ENCODE results near the gene CYCS. TPM values are rescaled to one million over a fixed set of nuclear protein-coding genes. Genes with fewer than 3 reads are reported as not detected.
A peak's percentile ranks its signal among the peaks of the same experiment; 100 is the strongest.
"Not testable (repeated sequence)": the region's sequence is repeated elsewhere in the genome, so short reads cannot be mapped to it uniquely, and the experiment has no call there.

The CYCS gene
- total and polyA plus RNA-seq, 8 donors, result 13.0 to 31.9 (median 26.3) TPM

DNA sequence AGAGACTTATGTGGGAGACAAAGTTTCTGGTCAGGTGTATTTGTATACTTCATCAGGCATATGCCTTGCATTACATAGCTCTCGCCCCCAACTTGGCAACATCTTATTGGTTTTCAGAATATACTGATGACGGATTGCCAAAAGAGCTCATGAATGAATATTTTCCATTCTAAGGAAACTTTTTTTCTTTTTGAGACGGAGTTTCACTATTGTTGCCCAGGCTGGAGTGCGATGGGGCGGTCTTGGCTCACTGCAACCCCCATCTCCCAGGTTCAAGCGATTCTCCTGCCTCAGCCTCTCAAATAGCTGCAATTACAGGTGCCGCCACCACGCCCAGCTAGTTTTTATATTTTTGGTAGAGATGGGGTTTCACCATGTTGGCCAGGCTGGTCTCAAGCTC is 6.0 kb downstream of the CYCS start:
- intact Hi-C loops (cut with DNase I), result no loop called here
- H3K27ac ChIP-seq, result no peak overlapping the region
- peaks cover 0 to 11% (median 6%) of the 10 kb centered on the region in 3 donors for H3K36me3 ChIP-seq
- no peak for ATAC-seq
- no peaks in the 10 kb centered on the region for H3K4me1 ChIP-seq
- H3K4me3 ChIP-seq, result no peak overlapping the region
- no peak for DNase-seq
- FAIRE-seq, result no peak
- TF ChIP-seq, protein P1, sequence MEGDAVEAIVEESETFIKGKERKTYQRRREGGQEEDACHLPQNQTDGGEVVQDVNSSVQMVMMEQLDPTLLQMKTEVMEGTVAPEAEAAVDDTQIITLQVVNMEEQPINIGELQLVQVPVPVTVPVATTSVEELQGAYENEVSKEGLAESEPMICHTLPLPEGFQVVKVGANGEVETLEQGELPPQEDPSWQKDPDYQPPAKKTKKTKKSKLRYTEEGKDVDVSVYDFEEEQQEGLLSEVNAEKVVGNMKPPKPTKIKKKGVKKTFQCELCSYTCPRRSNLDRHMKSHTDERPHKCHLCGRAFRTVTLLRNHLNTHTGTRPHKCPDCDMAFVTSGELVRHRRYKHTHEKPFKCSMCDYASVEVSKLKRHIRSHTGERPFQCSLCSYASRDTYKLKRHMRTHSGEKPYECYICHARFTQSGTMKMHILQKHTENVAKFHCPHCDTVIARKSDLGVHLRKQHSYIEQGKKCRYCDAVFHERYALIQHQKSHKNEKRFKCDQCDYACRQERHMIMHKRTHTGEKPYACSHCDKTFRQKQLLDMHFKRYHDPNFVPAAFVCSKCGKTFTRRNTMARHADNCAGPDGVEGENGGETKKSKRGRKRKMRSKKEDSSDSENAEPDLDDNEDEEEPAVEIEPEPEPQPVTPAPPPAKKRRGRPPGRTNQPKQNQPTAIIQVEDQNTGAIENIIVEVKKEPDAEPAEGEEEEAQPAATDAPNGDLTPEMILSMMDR (IDR thresholded peaks at IDR 0.05), result no peak
- 91 to 98% methylated on average over 8 of the region's 8 CpGs for WGBS, 2 donors
- H3K27me3 ChIP-seq, result no peaks in the 10 kb centered on the region
- no peaks in the 10 kb centered on the region for H3K9me3 ChIP-seq

DNA sequence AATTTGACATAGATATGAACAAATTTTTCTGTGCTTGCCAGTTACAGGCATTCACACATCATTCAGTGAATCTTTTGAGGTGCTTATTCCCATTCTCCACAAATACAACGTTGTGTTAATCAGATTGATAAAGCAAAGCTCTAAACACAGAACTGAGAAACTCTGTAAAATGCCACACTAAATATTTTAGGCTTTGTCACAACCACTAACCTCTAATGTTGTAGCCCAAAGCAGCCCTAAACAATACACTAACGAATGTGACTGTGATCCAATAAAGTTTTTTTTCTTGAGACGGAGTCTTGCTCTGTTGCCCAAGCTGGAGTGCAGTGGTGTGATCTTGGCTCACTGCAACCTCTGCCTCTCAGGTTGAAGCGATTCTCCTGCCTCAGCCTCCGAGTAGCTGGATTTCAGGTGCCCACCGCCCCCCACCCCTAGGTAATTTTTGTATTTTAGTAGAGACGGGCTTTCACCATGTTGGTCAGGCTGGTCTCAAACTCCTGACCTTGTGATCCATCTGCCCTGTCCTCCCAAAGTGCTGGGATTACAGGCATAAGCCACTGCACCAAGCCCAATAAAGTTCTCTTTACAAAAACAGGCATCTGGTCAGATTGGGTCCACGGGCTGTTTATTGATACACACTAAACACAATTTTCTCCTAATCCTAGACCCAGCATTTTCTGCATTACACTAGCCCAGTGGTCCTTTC is 6.9 kb downstream of the CYCS start:
- Histone ChIP-seq H3K36me3 (peaks cover 0 to 11% (median 6%) of the 10 kb centered on the region in 3 donors), H3K4me3 (no peak overlapping the region), H3K9me3 (no peaks in the 10 kb centered on the region), H3K27ac (no peak overlapping the region), H3K27me3 (no peaks in the 10 kb centered on the region), H3K4me1 (no peaks in the 10 kb centered on the region)
- intact Hi-C loops (cut with DNase I), result no loop called here
- ATAC-seq (no peak), FAIRE-seq (no peak), DNase-seq (no peak)
- 82 to 83% methylated on average over 8 of the region's 8 CpGs for WGBS, 2 donors
- TF ChIP-seq, protein P1 (IDR thresholded peaks at IDR 0.05), result no peak

DNA sequence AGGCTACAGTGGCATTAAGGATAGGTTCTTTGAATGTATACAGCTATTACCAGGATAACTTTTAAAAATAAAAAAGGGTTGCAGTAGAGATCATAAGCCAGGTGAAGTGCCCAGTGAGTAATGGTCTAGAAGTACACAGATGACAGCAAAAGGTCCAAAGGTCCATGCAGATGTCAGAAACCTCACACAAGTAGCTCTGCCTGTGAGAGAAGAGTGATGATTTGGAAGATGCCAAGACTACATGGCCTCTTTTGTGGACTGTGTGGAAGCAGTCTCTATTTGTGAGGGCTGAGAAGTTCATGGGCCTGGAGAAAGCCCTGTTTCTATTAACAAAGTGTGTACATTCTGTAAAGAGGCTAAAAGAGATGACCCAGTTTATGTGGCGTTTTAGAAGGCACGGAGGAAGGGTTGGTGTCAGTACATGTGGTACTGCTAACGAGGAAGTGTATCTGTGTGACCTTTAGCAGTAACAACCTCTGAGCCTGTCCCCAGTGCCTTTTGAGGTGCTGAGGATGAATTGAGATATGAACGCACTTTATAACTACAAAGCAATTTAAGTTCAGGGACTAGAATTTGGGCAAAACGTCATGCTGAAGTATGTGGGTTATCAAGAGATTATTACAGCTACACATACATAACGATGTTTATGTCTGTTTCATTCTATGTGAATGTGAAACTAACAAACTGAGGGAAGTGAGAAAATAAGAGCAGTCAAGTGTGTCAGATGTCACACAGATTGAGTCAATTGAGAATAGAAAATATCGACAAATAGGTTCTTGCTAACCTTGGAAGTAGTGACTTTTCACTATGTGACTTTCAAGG is 7.6 kb downstream of the CYCS start:
- H3K36me3 ChIP-seq, result peaks cover 0 to 9% (median 6%) of the 10 kb centered on the region in 3 donors
- no peak overlapping the region for H3K27ac ChIP-seq
- WGBS, 2 donors, result 59 to 69% methylated on average over 7 of the region's 7 CpGs
- ATAC-seq, result peak in 2 of 4 donors; percentile 8 to 21
- FAIRE-seq, result no peak
- TF ChIP-seq, protein P1 (IDR thresholded peaks at IDR 0.05), result no peak
- H3K9me3 ChIP-seq, result no peaks in the 10 kb centered on the region
- no peak overlapping the region for H3K4me3 ChIP-seq
- intact Hi-C loops (cut with DNase I), result no loop called here
- no peaks in the 10 kb centered on the region for H3K4me1 ChIP-seq
- no peak for DNase-seq
- H3K27me3 ChIP-seq, result no peaks in the 10 kb centered on the region

GRCh38 chr7:25116621-25117020 is 8.4 kb downstream of the CYCS start:
- Histone ChIP-seq H3K4me1 (no peaks in the 10 kb centered on the region), H3K27ac (no peak overlapping the region), H3K27me3 (no peaks in the 10 kb centered on the region), H3K9me3 (no peaks in the 10 kb centered on the region), H3K36me3 (peaks cover 0 to 3% (median 0%) of the 10 kb centered on the region in 3 donors), H3K4me3 (no peak overlapping the region)
- no peak for ATAC-seq
- no peak for FAIRE-seq
- no peak for DNase-seq
- TF ChIP-seq, protein P1 (IDR thresholded peaks at IDR 0.05), result no peak
- intact Hi-C loops (cut with DNase I), result no loop called here
- WGBS, 2 donors, result 73 to 80% methylated on average over 5 of the region's 5 CpGs

DNA sequence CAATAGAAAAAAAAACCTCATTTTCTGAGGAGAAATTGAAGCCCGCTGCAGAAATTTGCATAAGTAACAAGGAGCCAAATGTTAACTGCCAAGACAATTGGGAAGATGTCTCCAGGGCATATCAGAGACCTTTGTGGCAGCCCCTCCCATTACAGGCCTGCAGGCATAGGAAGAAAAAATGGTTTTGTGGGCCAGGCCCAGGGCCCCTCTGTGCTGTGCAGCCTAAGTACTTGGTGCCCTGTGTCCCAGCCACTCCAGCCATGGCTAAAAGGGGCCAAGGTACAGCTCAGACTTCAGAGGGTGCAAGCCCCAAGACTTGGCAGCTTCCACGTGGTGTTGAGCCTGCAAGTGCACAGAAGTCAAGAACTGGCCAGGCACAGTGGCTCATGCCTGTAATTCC is 14.5 kb downstream of the CYCS start:
- WGBS, 2 donors, result 85 to 87% methylated on average over 2 of the region's 2 CpGs
- ATAC-seq; H3K36me3 ChIP-seq; H3K4me3 ChIP-seq; H3K27me3 ChIP-seq; H3K4me1 ChIP-seq; H3K9me3 ChIP-seq; FAIRE-seq; DNase-seq; H3K27ac ChIP-seq; intact Hi-C loops (cut with DNase I): not testable (repeated sequence)
